ENCODE results near the gene GRM2.

GRM2 gene

DNA sequence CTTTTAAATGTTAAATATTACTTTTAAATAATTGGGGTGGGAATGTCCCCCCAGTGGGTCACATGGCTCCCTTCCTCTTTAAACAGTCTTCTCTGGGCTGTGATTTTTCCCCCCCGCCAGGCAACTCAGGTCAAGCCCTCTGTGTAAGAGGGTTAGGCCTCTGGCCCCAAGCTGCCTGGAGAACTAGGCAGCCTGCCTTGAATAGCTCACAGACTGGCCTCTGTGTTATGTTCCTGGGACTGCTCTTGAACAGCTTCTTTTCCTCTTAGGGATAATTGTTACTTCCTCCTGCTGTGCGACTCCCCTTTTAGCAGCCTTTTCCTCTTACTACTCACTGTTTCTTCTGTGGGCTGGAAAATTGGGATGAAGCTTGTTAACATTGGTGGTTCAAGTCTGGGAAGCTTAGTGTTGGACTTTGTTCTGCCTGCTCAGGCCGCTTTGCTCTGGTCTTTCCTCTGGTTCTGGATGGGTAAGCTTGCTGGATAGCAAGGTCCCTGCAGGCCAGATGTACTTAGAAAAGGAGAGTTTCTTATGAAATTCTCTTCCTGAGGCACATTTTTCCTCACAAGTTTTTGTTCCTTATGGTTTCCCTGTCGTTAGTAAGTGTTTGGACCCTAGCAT, 33.6 kb upstream of the GRM2 start:
- no peak for TF ChIP-seq TAF1 (IDR thresholded peaks at IDR 0.05; ENCODE audit: borderline replicate concordance, insufficient read depth, low read length)
- TF ChIP-seq SIN3A (IDR thresholded peaks at IDR 0.05; ENCODE audit: borderline replicate concordance, insufficient read depth, low read length), result no peak
- TF ChIP-seq, protein P1, sequence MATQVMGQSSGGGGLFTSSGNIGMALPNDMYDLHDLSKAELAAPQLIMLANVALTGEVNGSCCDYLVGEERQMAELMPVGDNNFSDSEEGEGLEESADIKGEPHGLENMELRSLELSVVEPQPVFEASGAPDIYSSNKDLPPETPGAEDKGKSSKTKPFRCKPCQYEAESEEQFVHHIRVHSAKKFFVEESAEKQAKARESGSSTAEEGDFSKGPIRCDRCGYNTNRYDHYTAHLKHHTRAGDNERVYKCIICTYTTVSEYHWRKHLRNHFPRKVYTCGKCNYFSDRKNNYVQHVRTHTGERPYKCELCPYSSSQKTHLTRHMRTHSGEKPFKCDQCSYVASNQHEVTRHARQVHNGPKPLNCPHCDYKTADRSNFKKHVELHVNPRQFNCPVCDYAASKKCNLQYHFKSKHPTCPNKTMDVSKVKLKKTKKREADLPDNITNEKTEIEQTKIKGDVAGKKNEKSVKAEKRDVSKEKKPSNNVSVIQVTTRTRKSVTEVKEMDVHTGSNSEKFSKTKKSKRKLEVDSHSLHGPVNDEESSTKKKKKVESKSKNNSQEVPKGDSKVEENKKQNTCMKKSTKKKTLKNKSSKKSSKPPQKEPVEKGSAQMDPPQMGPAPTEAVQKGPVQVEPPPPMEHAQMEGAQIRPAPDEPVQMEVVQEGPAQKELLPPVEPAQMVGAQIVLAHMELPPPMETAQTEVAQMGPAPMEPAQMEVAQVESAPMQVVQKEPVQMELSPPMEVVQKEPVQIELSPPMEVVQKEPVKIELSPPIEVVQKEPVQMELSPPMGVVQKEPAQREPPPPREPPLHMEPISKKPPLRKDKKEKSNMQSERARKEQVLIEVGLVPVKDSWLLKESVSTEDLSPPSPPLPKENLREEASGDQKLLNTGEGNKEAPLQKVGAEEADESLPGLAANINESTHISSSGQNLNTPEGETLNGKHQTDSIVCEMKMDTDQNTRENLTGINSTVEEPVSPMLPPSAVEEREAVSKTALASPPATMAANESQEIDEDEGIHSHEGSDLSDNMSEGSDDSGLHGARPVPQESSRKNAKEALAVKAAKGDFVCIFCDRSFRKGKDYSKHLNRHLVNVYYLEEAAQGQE (IDR thresholded peaks at IDR 0.05; ENCODE audit: insufficient read depth in 1 of 2, low read depth in 2 of 2, low read length in 2 of 2), result no peak
- TF ChIP-seq POLR2AphosphoS5 (IDR thresholded peaks at IDR 0.05; ENCODE audit: low read depth, low read length), result no peak
- TF ChIP-seq FOXP2 (optimal IDR thresholded peaks at IDR 0.05; ENCODE audit: borderline replicate concordance, extremely low read depth, extremely low read length, insufficient read depth), result no peak

DNA sequence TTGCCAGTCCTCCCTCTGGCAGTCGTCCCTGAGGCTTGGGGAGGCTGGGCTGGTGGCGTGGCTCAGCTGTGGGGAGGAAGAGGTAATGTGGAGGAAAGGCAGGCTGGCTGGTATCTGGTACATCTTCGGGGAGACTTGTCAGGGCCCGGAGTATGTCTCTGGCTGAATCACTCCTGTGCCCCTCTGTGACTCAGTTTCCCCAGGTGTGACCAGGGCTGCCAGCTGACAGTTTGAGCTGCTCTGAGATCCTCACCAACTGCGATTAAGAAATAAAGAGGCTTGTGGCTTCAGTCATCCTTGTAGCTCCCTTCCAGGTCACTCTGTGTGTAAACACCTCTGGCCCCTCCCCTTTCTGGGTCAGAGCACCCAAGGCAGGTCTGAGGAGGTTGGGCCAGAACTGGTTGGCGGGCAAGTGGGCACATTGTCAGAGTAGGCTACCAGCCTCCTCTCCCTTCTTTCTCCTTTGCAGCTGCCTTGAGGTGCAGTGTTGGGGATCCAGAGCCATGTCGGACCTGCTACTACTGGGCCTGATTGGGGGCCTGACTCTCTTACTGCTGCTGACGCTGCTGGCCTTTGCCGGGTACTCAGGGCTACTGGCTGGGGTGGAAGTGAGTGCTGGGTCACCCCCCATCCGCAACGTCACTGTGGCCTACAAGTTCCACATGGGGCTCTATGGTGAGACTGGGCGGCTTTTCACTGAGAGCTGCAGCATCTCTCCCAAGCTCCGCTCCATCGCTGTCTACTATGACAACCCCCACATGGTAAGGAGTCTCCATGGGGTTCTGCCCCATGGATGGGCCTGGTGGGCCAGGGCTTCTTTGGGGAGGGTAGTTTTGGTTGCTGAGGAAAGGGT, 32.8 kb upstream of the GRM2 start:
- no peak for TF ChIP-seq POLR2AphosphoS5 (IDR thresholded peaks at IDR 0.05; ENCODE audit: low read depth, low read length)
- TF ChIP-seq FOXP2 (optimal IDR thresholded peaks at IDR 0.05; ENCODE audit: borderline replicate concordance, extremely low read depth, extremely low read length, insufficient read depth), result no peak
- TF ChIP-seq, protein P1 (IDR thresholded peaks at IDR 0.05; ENCODE audit: insufficient read depth in 1 of 2, low read depth in 2 of 2, low read length in 2 of 2), result no peak

DNA sequence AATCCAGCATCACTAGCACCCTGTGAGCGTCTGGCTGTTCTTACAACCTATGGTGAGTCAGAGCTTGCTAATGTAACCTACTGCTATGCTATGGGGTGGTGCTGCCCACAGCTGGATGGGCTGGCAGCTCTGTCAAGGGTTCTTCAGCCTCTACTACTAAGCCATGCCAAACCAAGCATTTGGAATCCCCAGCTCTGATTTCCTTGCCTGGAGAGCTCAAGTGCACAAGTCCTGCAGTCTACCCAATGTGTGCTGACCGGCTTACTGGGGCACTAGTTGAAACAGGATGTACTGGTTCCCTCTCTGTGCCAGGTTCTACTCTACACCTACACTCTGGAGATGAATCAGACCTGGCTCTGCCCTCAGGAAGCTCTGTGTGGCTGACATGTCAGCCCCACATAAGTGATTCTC, 31.7 kb upstream of the GRM2 start:
- TF ChIP-seq, protein P1 (IDR thresholded peaks at IDR 0.05; ENCODE audit: insufficient read depth in 1 of 2, low read depth in 2 of 2, low read length in 2 of 2), result no peak
- TF ChIP-seq FOXP2 (optimal IDR thresholded peaks at IDR 0.05; ENCODE audit: borderline replicate concordance, extremely low read depth, extremely low read length, insufficient read depth) (no peak), SIN3A (IDR thresholded peaks at IDR 0.05; ENCODE audit: borderline replicate concordance, insufficient read depth, low read length) (no peak), POLR2AphosphoS5 (IDR thresholded peaks at IDR 0.05; ENCODE audit: low read depth, low read length) (no peak), TAF1 (IDR thresholded peaks at IDR 0.05; ENCODE audit: borderline replicate concordance, insufficient read depth, low read length) (no peak)

DNA sequence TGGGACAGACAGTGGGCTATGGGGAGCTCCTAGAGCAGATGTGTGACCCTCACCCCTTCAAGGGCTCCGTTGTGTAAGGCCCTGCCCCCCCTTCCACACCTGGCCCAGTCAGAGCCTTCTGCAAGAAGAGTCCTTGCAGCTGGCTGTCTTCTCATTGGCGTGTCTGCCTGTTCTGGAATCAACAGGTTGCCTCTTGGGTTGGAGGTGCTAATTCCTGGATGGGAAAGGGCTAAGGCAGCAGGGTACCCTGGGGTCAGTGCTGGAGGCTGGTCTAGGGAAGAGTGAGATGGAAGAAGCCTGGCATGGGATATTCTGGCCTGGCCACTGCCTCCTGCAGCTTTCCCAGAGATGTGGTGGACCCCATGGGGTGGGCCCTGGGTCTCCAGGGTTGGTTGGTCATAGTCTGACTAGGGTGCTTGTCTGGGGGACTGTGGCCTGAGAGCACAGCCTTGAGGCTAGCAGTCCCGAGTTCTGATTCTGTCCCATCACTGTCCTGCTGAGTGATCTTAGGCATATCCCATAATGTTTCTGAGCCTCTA, 30.7 kb upstream of the GRM2 start:
- no peak for TF ChIP-seq SIN3A (IDR thresholded peaks at IDR 0.05; ENCODE audit: borderline replicate concordance, insufficient read depth, low read length)
- TF ChIP-seq FOXP2 (optimal IDR thresholded peaks at IDR 0.05; ENCODE audit: borderline replicate concordance, extremely low read depth, extremely low read length, insufficient read depth), result no peak
- TF ChIP-seq POLR2AphosphoS5 (IDR thresholded peaks at IDR 0.05; ENCODE audit: low read depth, low read length), result no peak
- TF ChIP-seq, protein P1 (IDR thresholded peaks at IDR 0.05; ENCODE audit: insufficient read depth in 1 of 2, low read depth in 2 of 2, low read length in 2 of 2), result no peak
- no peak for TF ChIP-seq TAF1 (IDR thresholded peaks at IDR 0.05; ENCODE audit: borderline replicate concordance, insufficient read depth, low read length)

Data from PFSK-1 (cell line).